T-helper 2 cell (primary cell): ENCODE data around the gene B4GALNT2.
"Not testable (repeated sequence)": the region's sequence is repeated elsewhere in the genome, so short reads cannot be mapped to it uniquely, and the experiment has no call there.

Experiments used
- DNase-seq, 5 experiments: peaks; one replicate each; pipeline versions ENCODE4 v3.0.0 to v3.0.0-alpha.2; 2012 to 2022

Gene B4GALNT2

DNA sequence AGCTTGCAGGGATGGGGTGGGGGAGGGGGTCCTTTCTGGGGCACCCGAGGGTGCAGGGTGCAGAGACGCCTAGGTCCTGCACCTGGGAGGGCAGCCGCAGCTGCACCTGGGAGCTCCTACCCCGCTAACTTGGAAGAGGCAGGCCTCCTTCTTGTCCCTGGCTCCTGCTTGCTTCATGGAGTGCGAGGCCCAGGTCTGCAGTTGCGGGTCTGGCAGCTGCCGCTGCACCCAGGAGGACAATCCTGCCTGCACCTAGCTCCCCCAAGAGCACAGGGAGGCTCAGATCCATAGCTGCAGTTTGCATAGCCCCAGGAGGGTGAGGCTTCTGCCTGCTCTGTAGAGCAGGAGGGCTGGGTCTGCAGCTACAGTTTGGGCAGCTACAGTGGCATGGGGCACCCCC, 51.2 kb downstream of the B4GALNT2 start:
- no peak for DNase-seq

DNA sequence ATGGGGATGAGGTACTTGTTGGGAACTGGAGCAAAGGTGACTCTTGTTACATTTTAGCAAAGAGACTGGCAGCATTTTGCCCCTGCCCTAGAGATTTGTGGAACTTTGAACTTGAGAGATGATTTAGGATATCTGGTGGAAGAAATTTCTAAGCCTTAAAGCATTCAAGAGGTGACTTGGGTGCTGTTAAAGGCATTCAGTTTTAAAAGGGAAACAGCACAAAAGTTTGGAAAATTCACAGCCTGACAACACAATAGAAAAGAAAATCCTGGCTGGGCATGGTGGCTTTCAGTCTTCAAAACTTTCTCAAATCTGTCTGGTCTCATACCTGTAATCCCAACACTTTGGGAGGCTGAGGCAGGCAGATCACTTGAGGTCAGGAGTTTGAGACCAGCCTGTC, 52.0 kb downstream of the B4GALNT2 start:
- DNase-seq, result not testable (repeated sequence)

DNA sequence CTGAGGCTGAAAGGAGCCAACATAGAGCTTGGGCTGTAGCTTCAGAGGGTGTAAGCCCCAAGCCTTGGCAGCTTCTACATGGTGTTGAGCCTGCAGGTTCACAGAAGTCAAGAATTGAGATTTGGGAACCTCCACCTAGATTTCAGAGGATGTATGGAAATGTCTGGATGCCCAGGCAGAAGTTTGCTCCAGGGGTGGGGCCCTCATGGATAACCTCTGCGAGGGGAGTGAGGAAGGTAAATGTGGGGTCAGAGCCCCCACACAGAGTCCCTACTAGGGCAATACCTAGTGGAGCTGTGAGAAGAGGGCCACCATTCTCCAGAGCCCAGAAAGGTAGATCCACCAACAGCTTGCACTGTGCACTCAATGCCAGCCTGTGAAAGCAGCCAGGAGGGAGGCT, 52.8 kb downstream of the B4GALNT2 start:
- DNase-seq, result not testable (repeated sequence)

DNA sequence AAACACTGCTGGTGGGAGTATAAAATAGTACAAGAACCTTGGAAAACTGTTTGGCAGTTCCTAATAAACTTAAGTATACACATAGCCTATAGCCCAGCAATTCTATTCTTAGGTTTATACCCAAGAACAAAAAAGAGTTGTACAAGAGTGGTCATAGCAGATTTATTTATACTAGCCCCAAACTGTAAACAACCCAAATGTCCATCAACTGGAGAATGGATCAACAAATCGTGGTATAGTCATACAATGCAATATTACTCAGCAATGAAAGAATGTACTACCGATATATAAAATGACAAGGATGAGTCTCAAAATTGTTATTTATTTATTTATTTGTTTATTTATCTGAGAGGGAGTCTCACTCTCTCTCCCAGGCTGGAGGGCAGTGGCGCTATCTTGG, 54.7 kb downstream of the B4GALNT2 start:
- no peak for DNase-seq

DNA sequence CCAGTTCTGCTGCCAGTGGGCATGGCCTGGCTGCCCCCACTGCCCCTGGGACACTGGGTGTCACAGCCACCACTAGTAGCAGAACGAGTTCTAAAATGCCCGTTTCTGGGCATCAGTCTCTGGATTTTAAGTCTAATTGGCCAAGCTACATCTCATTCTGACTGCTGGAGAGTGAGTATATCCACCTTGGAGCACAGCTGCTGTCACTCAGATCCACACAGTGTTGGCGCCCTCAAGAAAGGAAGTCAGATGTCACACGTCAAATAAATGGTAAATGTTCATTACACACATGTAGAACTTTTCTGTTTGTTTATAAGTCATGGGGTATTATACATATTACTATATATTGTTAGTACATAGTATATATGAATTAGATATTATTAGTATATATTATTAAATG, 58.4 kb downstream of the B4GALNT2 start:
- peak in 1 of 5 experiments; percentile 31 for DNase-seq

DNA sequence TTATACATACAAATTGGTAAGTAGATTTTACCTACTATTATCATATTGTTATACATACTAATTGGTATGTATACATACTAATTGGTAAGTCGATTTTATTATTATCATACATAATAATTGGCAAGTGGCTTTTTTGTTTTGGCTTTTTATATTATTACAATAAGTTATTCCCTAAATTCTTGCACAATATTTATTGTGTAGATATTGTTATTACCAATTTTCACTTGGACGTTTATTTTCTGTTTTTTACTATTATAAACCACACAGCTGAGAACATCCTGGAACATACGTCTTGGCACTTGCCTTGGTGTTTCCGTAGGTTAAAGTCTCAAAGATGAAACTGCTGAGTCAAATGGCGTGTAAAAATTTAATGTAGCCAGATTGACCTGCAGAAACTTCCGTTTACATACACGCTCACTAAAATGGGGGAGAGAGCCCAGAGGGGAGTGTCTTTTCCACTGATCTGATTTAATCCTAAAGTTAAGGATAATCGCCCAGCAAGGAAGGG, 58.9 kb downstream of the B4GALNT2 start:
- DNase-seq, result peak in 1 of 5 experiments; percentile 88

DNA sequence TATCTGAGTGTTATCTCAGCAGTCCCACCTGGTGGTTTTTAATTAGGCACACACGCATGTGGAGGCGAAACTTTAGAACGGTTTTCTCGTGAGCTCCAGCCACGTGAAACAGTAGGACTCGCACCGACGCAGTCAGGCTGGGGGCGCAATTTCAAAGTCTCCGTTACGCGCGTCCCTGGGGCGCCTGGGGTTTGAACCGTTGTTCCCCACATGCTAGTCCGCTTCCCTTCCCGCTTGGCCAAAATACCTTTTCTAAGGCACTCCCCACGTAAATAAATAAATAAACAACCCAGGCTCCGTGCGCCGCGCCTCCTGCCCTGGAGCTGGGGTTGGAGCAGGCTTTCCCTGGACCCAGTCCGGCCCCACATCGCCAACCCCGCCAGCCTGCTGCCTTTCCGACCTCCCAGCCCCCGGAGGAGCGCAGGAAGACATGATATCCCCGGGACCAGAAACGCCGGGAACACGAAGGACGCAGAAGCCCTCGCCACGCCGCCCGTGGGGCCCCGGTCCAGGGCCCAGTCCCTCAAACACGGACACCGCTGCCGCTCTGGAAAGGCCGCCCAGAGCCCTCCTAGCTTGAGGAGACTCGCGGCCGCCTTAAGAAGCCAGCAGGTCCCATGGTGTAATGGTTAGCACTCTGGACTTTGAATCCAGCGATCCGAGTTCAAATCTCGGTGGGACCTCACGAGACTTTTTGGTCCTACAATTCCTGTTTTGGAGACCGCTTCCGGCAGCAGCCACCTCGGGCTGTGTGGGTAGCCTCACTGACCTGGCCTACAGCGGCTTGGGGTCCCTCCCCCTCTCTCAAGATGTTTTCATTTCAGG, 59.6 kb downstream of the B4GALNT2 start:
- peak; percentile 72 to 91 (median 77) for DNase-seq

DNA sequence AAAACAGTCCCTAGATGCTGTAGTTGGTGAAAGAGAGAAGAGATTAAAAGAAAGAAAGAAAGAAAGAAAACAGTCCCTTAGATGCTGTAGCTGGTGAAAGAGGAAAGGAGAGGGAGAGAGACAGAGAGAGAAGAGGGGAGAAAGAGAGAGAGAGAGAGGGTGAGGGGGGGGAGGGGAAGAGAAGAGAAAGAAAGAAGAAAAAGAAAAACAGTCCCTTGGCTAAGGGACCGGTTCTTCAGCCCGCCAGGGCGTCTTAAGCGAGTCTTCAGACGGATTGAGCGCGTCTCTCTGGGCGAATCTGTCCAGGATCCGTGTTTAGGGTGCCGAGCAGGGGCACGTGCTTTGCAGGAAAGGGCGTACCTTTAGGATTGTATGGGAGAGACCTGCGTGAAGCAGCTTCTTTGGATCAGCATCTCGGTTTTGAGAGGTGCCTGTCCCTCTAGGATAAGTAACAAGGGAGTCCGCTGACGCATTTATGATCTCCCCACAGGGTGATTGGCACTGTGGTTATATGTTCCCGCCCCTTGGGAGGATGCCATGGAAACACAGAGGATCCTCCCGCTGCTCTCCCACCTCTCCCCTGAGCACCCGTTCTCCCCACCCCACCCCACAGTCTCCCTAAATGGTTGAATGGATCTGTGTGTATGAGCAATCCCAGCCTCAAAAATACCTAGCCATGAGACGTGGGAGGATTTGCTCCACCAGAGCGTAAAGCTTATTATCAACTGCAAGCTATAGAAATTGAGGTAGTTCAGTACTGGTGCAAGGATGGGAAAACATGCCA, 61.1 kb downstream of the B4GALNT2 start:
- peak in 1 of 5 experiments; percentile 54 for DNase-seq

DNA sequence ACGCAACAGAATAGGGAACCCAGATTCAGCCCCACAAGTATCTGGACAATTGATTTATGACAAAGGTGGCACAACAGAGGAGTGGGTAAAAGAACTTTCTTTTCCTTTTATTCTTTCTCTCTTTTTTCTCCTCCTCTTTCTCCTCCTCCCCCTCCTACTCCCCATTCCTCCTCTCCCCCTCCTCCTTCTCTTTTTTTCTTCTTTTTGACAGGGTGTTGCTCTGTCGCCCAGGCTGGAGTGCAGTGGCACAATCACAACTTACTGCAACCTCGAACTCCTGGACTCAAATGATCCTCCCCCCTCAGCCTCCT, 61.7 kb downstream of the B4GALNT2 start:
- DNase-seq, result no peak

DNA sequence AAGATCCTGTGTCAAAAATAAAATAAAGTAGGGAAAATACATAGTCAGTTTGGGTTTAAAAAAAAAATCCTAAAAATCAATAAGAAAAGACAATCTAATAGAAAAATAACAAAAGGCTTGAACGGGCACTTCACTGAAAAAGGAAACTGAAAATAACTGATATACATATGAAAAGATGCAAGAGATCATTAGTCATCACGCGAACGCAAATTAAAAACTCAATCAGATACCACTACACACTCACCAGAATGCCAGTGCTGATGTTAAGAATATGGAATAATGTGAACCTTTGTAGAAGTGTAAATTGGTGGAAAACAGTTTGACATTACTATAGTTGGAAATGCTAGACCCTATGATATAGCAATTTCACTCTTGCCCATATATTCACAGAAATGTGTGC, 63.2 kb downstream of the B4GALNT2 start:
- peak in 1 of 5 experiments; percentile 71 for DNase-seq

DNA sequence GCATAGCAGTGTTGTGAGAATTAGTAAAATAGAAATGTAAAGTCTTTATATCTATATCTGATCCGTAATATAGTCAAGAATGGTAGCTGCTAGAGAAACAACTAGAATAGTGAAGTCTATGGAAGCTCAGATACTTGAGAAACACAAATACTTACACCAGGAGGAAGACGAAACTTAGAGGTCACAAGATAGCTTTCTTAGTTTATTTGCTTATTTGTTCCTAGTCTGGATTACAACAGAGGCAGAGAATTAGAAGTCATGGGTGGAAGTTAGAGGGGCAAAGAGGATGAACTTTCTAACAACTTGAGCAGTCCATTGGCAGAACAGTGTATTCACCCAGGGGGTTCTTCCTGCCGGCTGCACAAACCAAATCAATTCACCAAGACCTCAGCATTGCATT, 64.0 kb downstream of the B4GALNT2 start:
- no peak for DNase-seq

DNA sequence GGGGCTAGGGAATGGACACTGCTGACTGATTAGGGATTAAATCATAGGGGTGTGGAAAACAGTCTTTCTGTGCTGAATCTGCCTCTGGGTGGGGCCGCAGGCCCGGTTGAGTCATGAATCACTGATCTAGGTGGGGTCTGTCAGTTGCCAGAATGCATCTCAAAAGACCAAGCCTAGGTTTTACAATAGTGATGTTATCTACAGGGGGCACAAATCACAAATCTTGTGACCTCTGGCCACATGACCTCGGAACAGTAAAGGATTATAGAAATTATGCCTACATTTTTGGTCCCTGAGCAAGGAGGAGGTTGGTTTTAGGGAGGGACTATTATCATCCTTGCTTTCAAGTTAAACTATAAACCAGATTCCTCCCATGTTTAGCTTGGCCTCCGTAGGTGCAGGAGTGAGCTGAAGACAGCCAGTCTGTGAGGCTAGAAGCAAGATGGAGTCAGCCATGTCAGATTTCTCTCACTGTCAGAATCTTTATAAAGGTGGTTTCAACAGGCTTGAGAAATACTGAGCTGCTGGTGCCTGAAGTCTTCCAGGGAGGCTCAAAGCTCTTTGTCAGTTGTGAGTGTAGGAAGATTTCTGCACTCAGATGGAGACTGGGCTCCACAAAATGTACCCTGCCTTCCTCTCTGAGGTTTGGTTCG, 64.9 kb downstream of the B4GALNT2 start:
- DNase-seq, result no peak

DNA sequence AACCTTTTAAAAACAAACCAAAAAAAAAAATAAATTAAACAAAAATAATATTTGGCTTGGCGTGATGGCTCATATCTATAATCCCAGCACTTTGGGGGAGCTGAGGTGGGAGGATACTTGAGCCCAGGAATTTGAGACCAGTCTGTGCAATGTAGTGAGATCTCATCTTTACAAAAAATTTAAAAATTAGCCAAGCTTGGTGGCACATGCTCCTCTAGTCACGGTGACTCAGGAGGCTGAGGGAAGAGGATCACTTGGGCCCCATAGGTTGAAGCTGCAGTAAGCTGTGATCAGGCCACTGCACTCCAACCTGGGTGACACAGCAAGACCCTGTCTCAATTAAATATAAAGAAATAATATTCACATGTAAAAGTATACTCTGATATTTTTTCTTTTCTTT, 65.6 kb downstream of the B4GALNT2 start:
- DNase-seq, result no peak

DNA sequence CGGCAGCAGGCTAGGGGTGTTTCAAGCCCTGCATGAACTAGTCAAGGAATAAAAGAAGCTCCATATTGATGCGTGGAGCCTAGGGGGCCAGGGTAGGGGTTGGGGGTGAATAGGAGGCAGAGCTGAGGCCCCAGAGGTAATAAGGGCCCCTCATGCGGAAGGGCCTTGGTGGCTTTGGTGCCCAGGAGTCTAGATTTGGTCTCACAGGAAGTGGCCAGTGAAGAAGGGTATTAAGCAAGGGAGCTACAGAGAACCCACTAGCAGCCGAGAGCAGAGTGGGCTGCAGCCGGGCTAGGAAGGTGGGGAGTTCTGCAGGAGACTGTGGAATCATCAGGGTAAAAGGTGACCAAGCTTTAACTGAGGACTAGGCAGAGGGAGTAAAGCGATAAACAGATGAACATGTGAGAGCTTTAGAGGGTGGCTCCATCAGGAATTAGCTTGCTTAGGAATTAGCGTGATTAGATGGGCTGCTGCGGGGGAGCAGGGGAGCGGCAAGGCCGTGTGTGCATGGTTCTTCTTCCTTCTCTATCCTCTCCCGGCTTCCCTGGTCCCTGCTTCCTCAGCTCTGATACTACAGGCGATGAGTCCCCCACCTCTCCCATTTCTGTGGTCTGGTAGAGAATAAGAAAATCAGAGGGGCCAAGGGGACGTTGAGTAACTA, 68.0 kb downstream of the B4GALNT2 start:
- no peak for DNase-seq

DNA sequence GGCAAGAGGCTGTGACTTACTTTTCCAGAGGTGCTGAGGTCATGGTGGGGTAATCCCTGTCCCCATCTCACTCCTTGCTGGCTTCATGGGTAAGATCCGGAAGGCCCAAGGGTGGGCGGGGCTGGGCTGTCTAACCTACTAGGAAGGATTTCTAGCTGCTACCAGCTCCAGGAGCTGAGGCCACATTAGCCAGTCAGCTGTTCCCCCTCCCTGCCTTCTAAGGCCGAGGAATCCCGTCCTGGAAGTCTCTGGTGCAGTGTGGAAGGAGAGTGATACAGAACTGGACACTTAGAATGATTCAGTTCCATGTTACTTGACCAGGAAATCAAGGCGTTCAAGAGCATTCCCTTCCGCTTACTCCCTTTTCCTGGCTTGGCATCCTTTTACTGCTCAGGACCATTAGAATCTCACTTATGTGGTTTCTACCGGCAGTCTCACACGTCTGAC, 68.9 kb downstream of the B4GALNT2 start:
- DNase-seq, result no peak

DNA sequence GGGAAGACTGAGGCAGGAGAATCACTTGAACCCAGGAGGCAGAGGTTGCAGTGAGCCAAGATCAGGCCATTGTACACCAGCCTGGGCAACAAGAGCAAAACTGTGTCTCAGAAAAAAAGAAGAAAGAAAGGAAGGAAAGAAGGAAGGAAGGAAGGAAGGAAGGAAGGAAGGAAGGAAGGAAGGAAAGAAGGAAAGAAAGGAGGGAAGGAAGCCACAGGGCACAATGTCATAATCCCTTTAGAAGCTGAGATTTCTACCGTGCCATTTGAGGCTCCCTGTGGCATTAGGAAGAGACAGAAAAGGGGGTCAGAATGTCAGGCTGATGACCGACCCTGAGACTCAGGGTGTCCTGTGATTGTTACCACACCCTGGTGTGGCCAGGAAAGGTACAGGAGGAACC, 71.2 kb downstream of the B4GALNT2 start:
- no peak for DNase-seq

DNA sequence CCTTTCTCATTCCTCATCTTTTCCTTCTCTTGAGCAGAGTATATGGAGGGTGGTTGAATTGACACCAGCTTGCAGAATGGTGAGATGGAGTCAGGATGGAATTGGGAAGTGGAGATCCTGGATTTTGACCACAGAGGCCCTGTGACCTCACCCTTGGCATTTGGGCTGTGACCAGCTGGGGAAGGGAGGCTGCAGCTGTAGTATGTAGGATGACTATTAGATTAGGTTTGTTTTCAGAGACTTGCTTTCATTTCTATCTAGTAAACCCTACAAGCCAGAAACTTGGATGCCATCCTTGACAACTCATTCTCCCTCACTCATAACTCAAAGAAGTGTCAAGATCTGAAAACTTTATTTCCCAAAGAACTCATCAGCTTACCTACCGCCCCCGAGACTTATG, 71.9 kb downstream of the B4GALNT2 start:
- no peak for DNase-seq

DNA sequence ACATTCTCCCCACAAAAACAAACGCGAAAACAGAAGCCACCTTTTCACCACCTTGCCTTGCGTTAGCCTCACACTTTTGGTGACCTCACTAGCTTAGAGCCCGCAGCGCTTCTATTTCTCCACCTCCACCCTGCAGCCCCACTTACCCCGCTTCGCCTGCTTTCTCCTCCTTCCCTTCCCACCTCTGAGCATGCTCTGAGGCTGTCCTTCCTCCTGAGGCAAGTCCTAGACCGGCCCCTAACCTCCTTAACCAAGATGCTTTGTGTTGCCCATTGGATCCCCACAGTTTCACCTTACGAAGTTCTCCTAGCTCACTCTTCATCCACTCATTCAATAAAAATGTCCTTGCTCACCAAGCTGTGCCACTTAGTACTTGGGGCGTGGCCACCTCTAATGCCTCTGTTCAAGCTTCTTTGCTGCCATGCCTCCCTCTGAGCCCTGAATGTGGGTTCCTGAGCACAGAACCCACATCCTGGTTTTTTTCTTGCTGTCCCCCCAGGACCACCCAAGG, 76.5 kb downstream of the B4GALNT2 start:
- peak in 2 of 5 experiments; percentile 51 to 62 for DNase-seq

DNA sequence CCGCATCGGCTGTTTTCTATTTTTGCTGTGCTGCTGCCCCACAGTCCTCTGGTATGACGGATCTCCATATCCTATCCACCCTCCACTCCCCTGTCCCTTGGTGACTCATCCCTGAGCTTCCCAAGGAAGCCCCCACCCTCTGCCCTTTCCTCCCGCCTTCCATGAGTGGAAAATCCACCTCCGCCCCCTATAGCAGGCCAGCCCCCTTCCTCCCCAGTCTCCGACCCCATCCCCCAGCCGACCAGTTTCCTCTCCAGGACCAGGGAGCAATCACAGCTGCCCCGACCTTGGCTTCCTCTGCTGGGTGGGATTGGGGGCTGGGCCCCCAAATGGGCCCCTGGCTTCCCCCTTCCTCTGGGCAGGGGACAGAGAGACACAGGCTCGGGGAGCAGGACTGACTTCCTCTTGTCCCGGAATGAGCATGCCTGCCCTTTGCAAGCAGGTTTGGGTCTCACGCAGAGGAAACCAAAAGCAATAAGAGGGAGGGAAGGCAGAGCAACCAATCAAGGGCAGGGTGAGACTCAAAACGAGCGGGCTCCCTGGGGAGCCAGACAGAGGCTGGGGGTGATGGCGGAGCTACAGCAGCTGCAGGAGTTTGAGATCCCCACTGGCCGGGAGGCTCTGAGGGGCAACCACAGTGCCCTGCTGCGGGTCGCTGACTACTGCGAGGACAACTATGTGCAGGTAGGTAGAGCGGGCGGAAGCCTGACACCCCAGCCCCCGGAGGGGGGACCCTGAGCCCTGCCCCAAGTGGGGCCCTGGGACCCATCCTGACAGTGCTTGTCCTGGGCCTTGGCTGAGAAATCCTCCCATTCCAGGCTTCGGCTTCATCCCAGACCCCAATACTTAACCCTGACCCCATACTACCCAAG, 77.8 kb downstream of the B4GALNT2 start, which contains the start of the genes ABI3 and GNGT2:
ABI3 (plus strand) TSS at position 550 of the 872 bp plus-strand sequence; CDS start at position 568, 18 bp downstream.
GNGT2 (minus strand) TSS at position 417 of the 872 bp plus-strand sequence. CDS start 3,152 bp downstream, outside the sequence.
- DNase-seq, result peak in 4 of 5 experiments; percentile 28 to 88 (median 54)

DNA sequence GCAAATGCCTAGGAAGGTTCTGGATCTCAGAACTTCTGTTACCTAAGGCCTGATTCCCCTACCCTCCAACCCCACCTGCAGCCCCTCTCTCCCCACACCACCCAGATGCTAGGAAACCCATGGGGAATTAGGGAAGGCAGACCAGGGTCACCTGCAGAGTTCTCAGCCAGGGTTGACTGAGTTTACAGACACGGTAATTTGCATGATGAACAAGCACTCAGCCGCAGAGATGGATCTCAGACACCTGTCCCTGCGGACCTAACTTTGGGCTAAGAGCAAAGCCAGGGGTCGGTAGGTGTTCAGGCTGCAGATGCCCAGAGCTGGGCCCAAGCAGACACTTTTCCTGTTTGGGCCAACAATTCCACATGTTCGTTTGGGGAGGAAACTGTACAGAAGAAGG, 80.8 kb downstream of the B4GALNT2 start:
- DNase-seq, result no peak

DNA sequence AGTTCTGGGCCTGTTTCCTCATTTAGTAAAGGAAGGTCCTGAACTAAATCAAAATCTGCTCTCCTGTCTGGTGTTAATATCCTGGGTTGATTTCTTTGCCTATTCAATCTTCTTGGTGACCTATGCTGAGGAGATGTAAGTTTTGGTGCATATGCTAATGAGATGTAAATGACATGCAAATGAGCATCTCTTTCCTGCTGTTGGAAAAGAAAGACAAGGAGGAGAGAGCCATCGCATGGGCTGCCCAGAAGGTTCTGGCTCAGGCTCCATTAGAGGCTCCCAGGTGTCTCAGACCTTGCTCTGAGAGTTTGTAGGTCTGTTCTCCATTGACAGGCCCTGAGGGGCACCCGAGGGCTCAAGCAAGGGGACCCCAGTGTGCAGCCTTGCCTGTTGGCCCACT, 81.3 kb downstream of the B4GALNT2 start:
- DNase-seq, result no peak
